Mesenchymal stem cell (in vitro differentiated cells and primary cell): ENCODE data around the gene PRELID1.

Experiments used
- DNase-seq: peaks from one replicate; pipeline ENCODE4 v3.0.0-alpha.2; 2013
- H2AFZ ChIP-seq: one replicate; pipeline ENCODE4 v1.6.1; 2013; ENCODE audit warnings: low read depth, mild to moderate bottlenecking, control low read depth, inconsistent platforms, low read length, moderate library complexity
- H2AK5ac ChIP-seq: 2 replicates; pipeline ENCODE4 v1.6.1; 2013; ENCODE audit warnings: low read length, moderate library complexity, mild to moderate bottlenecking, inconsistent platforms; ENCODE audit not compliant: severe bottlenecking
- H2BK120ac ChIP-seq: one replicate; pipeline ENCODE4 v1.6.1; 2013; ENCODE audit warnings: low read depth, mild to moderate bottlenecking, inconsistent platforms, low read length, moderate library complexity
- H2BK12ac ChIP-seq, 2 experiments: one replicate each; pipeline ENCODE4 v1.6.1; 2013; ENCODE audit warnings: inconsistent platforms in 2 of 2, low read length in 2 of 2, mild to moderate bottlenecking in 2 of 2, moderate library complexity in 2 of 2, control low read depth in 1 of 2
- H2BK15ac ChIP-seq: one replicate; pipeline ENCODE4 v1.6.1; 2013; ENCODE audit warnings: mild to moderate bottlenecking, low read depth, inconsistent platforms; ENCODE audit not compliant: poor library complexity, severe bottlenecking
- H2BK5ac ChIP-seq: 2 replicates; pipeline ENCODE4 v1.6.1; 2013; ENCODE audit warnings: low read depth, mild to moderate bottlenecking, low read length, control low read depth, inconsistent platforms; ENCODE audit not compliant: poor library complexity, severe bottlenecking
- H3K14ac ChIP-seq, 2 experiments: one replicate each; pipeline ENCODE4 v1.6.1; 2013; ENCODE audit warnings: inconsistent platforms in 2 of 2, low read length in 2 of 2, control low read depth in 1 of 2, mild to moderate bottlenecking in 1 of 2, moderate library complexity in 1 of 2
- H3K18ac ChIP-seq, 2 experiments: one replicate each; pipeline ENCODE4 v1.6.1; 2013; ENCODE audit warnings: inconsistent platforms in 2 of 2, low read length in 2 of 2, control low read depth in 1 of 2, low read depth in 1 of 2, mild to moderate bottlenecking in 1 of 2
- H3K23ac ChIP-seq, 2 experiments: one replicate each; pipeline ENCODE4 v1.6.1; 2013; ENCODE audit warnings: inconsistent platforms in 2 of 2, low read length in 2 of 2, mild to moderate bottlenecking in 2 of 2, moderate library complexity in 2 of 2, control low read depth in 1 of 2
- H3K27ac ChIP-seq: 2 replicates; pipeline ENCODE4 v1.5.1; 2013; ENCODE audit warnings: mild to moderate bottlenecking, moderate library complexity, low read length, control low read depth, inconsistent platforms; ENCODE audit not compliant: poor library complexity, severe bottlenecking
- H3K27me3 ChIP-seq, 2 experiments: 2 replicates each; pipeline versions ENCODE4 v1.6.1 to v1.7.0; 2013; ENCODE audit warnings: low read length in 2 of 2, mild to moderate bottlenecking in 2 of 2, moderate library complexity in 2 of 2, control low read depth in 1 of 2, inconsistent platforms in 1 of 2; ENCODE audit not compliant: control insufficient read depth in 1 of 2, insufficient read depth in 1 of 2
- H3K36me3 ChIP-seq, 2 experiments: 2 replicates each; pipeline versions ENCODE4 v1.6.1 to v1.7.0; 2013; ENCODE audit warnings: low read length in 2 of 2, control low read depth in 1 of 2, inconsistent platforms in 1 of 2, low read depth in 1 of 2, mild to moderate bottlenecking in 1 of 2; ENCODE audit not compliant: insufficient read depth in 2 of 2, control insufficient read depth in 1 of 2
- H3K4ac ChIP-seq, 2 experiments: one replicate each; pipeline ENCODE4 v1.6.1; 2013; ENCODE audit warnings: inconsistent platforms in 2 of 2, low read length in 2 of 2, mild to moderate bottlenecking in 2 of 2, moderate library complexity in 2 of 2, control low read depth in 1 of 2, low read depth in 1 of 2
- H3K4me1 ChIP-seq: 2 replicates; pipeline ENCODE4 v1.6.1; 2013; ENCODE audit warnings: low read depth, low read length, control low read depth; ENCODE audit not compliant: control insufficient read depth, insufficient read depth
- H3K4me2 ChIP-seq: 2 replicates; pipeline ENCODE4 v1.6.1; 2013; ENCODE audit warnings: low read length, mild to moderate bottlenecking, inconsistent platforms; ENCODE audit not compliant: poor library complexity, severe bottlenecking
- H3K4me3 ChIP-seq, 2 experiments: 2 replicates each; pipeline versions ENCODE4 v1.5.1 to v1.7.0; 2013; ENCODE audit warnings: low read length in 2 of 2, mild to moderate bottlenecking in 2 of 2, control low read depth in 1 of 2, low read depth in 1 of 2; ENCODE audit not compliant: insufficient read depth in 1 of 2
- H3K79me1 ChIP-seq: replicated peaks from 2 replicates; pipeline ENCODE4 v1.6.1; 2013; ENCODE audit warnings: mild to moderate bottlenecking, control low read depth, low read length, inconsistent platforms; ENCODE audit not compliant: poor library complexity, severe bottlenecking
- H3K9ac ChIP-seq: 2 replicates; pipeline ENCODE4 v1.7.0; 2013; ENCODE audit warnings: mild to moderate bottlenecking, low read length, moderate library complexity
- H3K9me3 ChIP-seq: 2 replicates; pipeline ENCODE4 v1.7.0; 2013; ENCODE audit warnings: mild to moderate bottlenecking, low read length; ENCODE audit not compliant: control insufficient read depth
- H4K8ac ChIP-seq: one replicate; pipeline ENCODE4 v1.6.1; 2013; ENCODE audit warnings: inconsistent platforms, mild to moderate bottlenecking, low read length, moderate library complexity
- H4K91ac ChIP-seq: one replicate; pipeline ENCODE4 v1.6.1; 2013; ENCODE audit warnings: mild to moderate bottlenecking, low read length, inconsistent platforms
- WGBS: methylation state at CpG from one replicate; pipeline ENCODE4 v1.1.7; 2013; ENCODE audit warnings: mixed read lengths; 5-methylcytosine and 5-hydroxymethylcytosine counted together

The PRELID1 gene

DNA sequence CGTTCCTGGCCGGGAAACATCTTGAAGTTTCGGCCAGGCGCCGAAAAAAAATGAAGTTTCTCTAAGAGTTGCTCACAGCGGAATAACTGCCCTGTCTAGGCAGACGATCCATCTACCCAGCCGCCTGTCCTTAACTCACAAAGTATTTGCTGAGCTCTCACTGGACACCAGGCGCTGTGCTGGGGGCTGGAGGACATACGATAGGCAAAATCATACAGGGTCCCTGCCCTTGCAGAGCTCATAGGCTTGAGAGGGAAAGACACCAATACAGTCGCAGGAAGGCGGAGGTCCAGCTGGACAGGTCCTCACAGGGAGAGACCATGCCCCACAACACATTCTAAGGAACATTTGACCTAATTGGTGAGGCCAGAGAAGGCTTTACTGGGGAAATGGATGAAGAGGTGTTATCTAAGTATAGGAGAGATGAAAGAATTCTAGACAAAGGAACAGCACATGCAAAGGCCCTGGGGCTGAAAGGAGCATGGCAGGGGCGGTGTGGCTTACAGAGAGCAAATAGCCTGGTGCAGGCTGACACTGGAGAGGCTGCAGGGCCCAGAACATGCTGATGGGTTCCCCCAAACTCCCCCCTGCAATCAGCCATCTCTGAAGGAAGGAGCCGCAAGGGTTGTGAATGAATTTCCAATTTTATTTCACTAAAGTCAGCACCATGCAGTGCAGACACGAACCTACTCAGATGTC, 10.1 kb downstream of the PRELID1 start:
- Histone ChIP-seq H2BK15ac (no peak overlapping the region), H4K8ac (no peak overlapping the region), H3K4me3 (no peak overlapping the region), H3K18ac (no peak overlapping the region), H2BK12ac (no peak overlapping the region), H4K91ac (no peak overlapping the region), H3K36me3 (peaks cover 6 to 18% of the 10 kb centered on the region in 2 experiments), H2AFZ (no peak overlapping the region), H3K27ac (no peak overlapping the region), H3K23ac (no peak overlapping the region), H2AK5ac (no peak overlapping the region), H2BK120ac (no peak overlapping the region), H3K4ac (no peak overlapping the region), H3K4me1 (peaks cover 29% of the 10 kb centered on the region), H3K4me2 (no peak overlapping the region), H3K79me1 (peaks cover 36% of the 10 kb centered on the region), H3K9ac (no peak overlapping the region), H3K14ac (no peak overlapping the region), H3K27me3 (no peaks in the 10 kb centered on the region), H2BK5ac (no peak overlapping the region), H3K9me3 (no peaks in the 10 kb centered on the region)
- no peak for DNase-seq
- WGBS = 97% methylated on average over 14 of the region's 15 CpGs

DNA sequence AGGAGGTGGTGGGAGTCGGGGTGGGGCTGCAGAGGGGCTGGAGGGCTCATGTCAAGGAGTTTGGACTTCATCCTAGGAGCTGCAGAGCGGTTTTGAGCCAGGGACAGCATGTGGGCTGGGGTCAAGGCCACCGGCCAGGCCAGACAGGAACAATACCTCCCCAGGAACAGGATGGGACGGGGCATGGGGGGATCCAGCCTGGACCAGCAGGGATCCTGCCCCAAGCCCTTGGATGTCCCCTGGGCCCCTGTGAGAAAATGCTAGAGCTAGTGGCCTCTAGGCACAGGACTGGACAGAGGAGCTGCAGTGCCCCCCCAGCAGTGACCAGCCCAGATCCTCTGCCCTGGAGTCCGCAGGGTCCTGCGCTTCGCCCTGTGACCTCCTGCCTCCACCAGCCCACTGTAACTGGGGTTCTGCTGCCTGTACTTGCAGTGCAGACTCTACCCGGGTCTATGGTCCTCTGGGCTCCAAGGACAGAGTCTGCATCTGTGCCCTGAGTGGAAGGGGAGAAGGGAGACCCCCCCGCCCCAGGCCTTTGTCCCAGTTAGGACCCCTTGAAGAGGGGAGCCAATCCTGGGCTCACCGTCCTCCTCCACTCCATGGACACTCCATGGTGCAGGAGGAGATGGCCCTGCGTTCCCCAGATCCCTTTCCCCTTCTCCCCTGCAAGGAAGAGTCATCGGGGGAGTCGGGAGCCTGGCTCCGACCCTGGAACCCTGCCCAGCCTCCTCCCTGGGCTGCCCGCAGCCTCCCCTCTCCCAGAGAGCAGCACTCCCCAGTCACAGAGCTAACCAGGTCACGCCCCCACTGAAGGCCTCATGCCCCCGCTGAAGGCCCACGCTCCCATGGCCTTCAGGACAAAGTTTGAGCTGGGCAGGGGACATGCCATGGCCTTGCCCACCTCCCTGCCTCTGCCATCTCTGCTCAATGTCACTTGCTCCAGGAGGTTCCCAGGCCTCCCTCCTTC, 11.1 kb downstream of the PRELID1 start:
- Histone ChIP-seq H2BK12ac (no peak overlapping the region), H3K9ac (no peak overlapping the region), H3K4me2 (no peak overlapping the region), H3K4me3 (no peak overlapping the region), H3K9me3 (no peaks in the 10 kb centered on the region), H3K18ac (no peak overlapping the region), H4K8ac (no peak overlapping the region), H2AK5ac (no peak overlapping the region), H3K79me1 (peaks cover 29% of the 10 kb centered on the region), H3K27ac (no peak overlapping the region), H2BK5ac (no peak overlapping the region), H3K14ac (no peak overlapping the region), H3K36me3 (peaks cover 6 to 9% of the 10 kb centered on the region in 2 experiments), H3K4ac (no peak overlapping the region), H4K91ac (no peak overlapping the region), H2AFZ (no peak overlapping the region), H2BK120ac (no peak overlapping the region), H3K23ac (no peak overlapping the region), H3K27me3 (no peaks in the 10 kb centered on the region), H2BK15ac (no peak overlapping the region), H3K4me1 (peaks cover 27% of the 10 kb centered on the region)
- DNase-seq = no peak
- WGBS = 96% methylated on average over 17 of the region's 18 CpGs

DNA sequence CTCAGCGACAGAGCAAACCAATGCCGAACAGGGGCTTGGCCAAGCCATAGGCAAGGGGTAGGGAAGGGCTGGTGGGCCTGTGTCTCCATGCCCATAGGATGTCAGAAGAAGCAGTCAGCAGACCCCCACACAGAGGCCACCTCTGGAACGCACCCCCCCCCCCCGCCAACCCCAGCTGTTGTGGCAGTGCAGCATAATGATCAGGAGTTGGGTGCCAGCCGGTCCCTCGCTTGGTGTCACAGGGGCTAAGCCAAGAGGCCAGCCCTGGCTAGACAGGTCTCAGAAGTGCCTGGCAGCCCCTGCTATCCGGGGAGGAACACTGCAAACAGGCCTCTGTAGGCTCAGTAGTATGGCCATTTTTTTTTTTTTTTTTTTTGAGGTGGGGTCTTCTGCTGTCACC, 11.8 kb downstream of the PRELID1 start:
- no peaks in the 10 kb centered on the region for H3K27me3 ChIP-seq
- H2BK120ac ChIP-seq = no peak overlapping the region
- no peak for DNase-seq

DNA sequence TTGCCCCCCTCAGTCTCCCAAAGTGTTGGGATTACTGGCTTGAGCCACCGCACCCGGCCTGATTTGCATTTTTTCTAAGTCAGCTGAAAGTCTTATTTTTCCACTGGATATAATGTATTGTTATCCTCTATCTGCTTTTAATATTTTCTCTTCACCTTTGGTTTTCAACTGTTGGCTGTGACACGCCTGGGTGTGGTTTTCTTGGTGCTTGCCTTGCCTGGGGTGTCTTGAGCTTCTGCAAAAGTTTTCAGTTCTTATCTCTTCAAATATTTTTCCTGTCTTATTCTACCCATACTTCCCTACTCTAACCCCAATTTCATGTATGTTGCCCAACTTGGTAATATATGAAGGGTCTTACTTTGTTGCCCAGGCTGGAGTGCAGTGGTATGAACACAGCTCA, 12.4 kb downstream of the PRELID1 start:
- H3K4ac ChIP-seq = no peak overlapping the region
- H2AK5ac ChIP-seq = no peak overlapping the region
- H2BK120ac ChIP-seq = no peak overlapping the region
- peaks cover 19% of the 10 kb centered on the region for H3K4me1 ChIP-seq
- no peak overlapping the region for H2AFZ ChIP-seq
- no peak overlapping the region for H4K8ac ChIP-seq
- H3K36me3 ChIP-seq = peaks cover 16 to 20% of the 10 kb centered on the region in 2 experiments
- no CpG with 5 or more reads among the region's 3 CpGs for WGBS
- no peak overlapping the region for H3K4me2 ChIP-seq
- H3K18ac ChIP-seq = no peak overlapping the region
- H3K23ac ChIP-seq = no peak overlapping the region
- H3K14ac ChIP-seq = no peak overlapping the region
- H3K27me3 ChIP-seq = no peaks in the 10 kb centered on the region
- H2BK15ac ChIP-seq = no peak overlapping the region
- no peak overlapping the region for H4K91ac ChIP-seq
- no peak overlapping the region for H2BK5ac ChIP-seq
- no peak overlapping the region for H2BK12ac ChIP-seq
- no peak overlapping the region for H3K27ac ChIP-seq
- H3K4me3 ChIP-seq = no peak overlapping the region
- H3K79me1 ChIP-seq = peaks cover 26% of the 10 kb centered on the region
- H3K9me3 ChIP-seq = no peaks in the 10 kb centered on the region
- no peak overlapping the region for H3K9ac ChIP-seq
- no peak for DNase-seq

More for the DNA sequence above, 11.8 kb downstream of the PRELID1 start:
- Histone ChIP-seq H3K9ac (no peak overlapping the region), H3K4ac (no peak overlapping the region), H2BK15ac (no peak overlapping the region), H3K9me3 (no peaks in the 10 kb centered on the region), H4K8ac (no peak overlapping the region), H3K4me3 (no peak overlapping the region), H2AK5ac (no peak overlapping the region), H4K91ac (no peak overlapping the region), H2BK5ac (no peak overlapping the region), H3K4me1 (peaks cover 22% of the 10 kb centered on the region), H3K4me2 (no peak overlapping the region), H3K79me1 (peaks cover 29% of the 10 kb centered on the region), H3K18ac (no peak overlapping the region), H3K23ac (no peak overlapping the region), H2AFZ (no peak overlapping the region), H3K14ac (no peak overlapping the region), H3K36me3 (peaks cover 12 to 16% of the 10 kb centered on the region in 2 experiments), H3K27ac (no peak overlapping the region), H2BK12ac (no peak overlapping the region)
- WGBS = 92% methylated on average over 7 of the region's 7 CpGs
